NCI-H146 (cell line): ENCODE results near the gene DUSP5.

Source experiments
- DNase-seq: peaks from one replicate; lab custom pipeline; 2025; lab: John Stamatoyannopoulos, UW

The DUSP5 gene

GRCh38 chr10:110546499-110547110 is 48.9 kb downstream of the DUSP5 start:
- DNase-seq = no peak

GRCh38 chr10:110547139-110547761 is 49.5 kb downstream of the DUSP5 start:
- peak; percentile 61 for DNase-seq

- no peak for DNase-seq
Measured at GRCh38 chr10:110548002-110548401, 50.3 kb downstream of the DUSP5 start.

DNA sequence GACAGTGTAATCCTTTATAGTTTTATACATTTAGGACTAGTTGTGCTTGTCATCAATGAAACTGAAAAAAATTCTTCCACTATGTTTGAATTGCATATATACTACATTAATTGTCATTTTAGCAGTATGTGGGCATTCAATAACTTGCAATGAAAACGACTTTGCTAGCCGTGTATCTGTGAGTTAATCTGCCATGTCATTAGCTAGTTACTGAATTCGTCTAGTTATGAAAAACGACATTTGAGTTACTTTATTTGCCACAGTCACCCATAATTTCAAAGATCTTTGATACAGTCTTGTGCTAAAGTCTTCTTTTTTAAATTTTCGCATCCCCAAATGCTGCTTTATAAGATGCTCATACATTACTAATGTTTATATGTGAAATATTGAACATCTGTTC is 51.5 kb downstream of the DUSP5 start:
- no peak for DNase-seq

- no peak for DNase-seq
Measured at GRCh38 chr10:110553905-110554304, 56.2 kb downstream of the DUSP5 start.

DNA sequence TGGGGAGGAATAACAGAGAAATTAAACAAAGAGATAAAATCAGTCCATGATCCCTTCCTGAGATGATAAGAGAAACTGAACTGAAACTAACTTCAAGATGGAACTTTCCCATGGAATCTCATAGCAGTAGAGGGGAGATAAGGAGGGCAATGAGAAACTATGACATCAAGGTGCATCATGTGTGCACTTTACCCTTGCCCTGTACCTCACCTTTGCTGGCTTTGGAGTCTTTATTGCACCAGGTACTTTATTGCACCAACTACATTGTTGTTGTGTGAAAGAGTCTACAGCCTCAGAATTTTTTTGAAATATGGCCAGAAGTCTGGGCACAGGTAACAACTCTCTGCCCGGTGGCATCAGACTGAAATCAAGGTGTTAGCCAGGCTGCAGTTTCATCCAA is 58.6 kb downstream of the DUSP5 start:
- DNase-seq = no peak

- DNase-seq = no peak
Measured at GRCh38 chr10:110556969-110557601, 59.4 kb downstream of the DUSP5 start.

GRCh38 chr10:110558041-110558440 is 60.3 kb downstream of the DUSP5 start:
- DNase-seq = no peak

GRCh38 chr10:110560012-110560411 is 62.3 kb downstream of the DUSP5 start:
- DNase-seq = no peak
